A549 (cell line): ENCODE measurements around the gene RNF32. TPM values are rescaled to one million over a fixed set of nuclear protein-coding genes. Genes with fewer than 3 reads are reported as not detected.

ENCODE experiments used
- ATAC-seq, 2 experiments: fragments of 200-7000 bp in 1 of 2; fragments of >200 bp in 1 of 2; cut with Nextera tagmentation in 1 of 2; cut with Tn5 transposase in 1 of 2; 3 replicates each; pipeline versions ENCODE4 v1.8.0 to v1.9.1; 2018 to 2020; ENCODE audit warnings: mild to moderate bottlenecking in 1 of 2, moderate library complexity in 1 of 2
- CTCF ChIA-PET: fragments of 300-600 bp; sonication (Branson Sonifier 250); formaldehyde crosslinking; extraction: SDS; loops from one replicate; lab custom pipeline; 2021; ENCODE audit warnings: antibody characterized with exemption, inconsistent platforms; lab: Yijun Ruan, JAX
- POLR2A ChIA-PET: fragments of 350-600 bp; formaldehyde crosslinking; extraction: SDS; loops from one replicate; lab custom pipeline; 2021; ENCODE audit warnings: antibody characterized with exemption, inconsistent platforms; lab: Yijun Ruan, JAX
- DNase-seq, 2 experiments: peaks; one replicate each; pipeline versions ENCODE4 v3.0.0 to v3.0.0-alpha.2; 2011 to 2016; ENCODE audit warnings: low read depth in 1 of 2, low spot score in 1 of 2
- FAIRE-seq: peaks from 2 replicates; lab custom pipeline; 2011; peaks lifted over from hg19 to GRCh38; lab: Jason Lieb, UNC
- H3K27ac ChIP-seq, 2 experiments: fragments of >200 bp; sonication (Bioruptor Twin); formaldehyde crosslinking; 3 replicates each; pipeline ENCODE4 v1.5.1; 2016 to 2017
- H3K4me1 ChIP-seq: fragments of >200 bp; sonication (Bioruptor Twin); formaldehyde crosslinking; 3 replicates; pipeline ENCODE4 v1.6.1; 2016
- H3K4me2 ChIP-seq: fragments of >200 bp; sonication (Bioruptor Twin); formaldehyde crosslinking; 3 replicates; pipeline ENCODE4 v1.6.1; 2016
- H3K4me3 ChIP-seq: fragments of >200 bp; sonication (Bioruptor Twin); formaldehyde crosslinking; 3 replicates; pipeline ENCODE4 v1.5.1; 2016
- H3K9me3 ChIP-seq: fragments of >200 bp; sonication (Bioruptor Twin); formaldehyde crosslinking; 3 replicates; pipeline ENCODE4 v1.6.1; 2016
- CBX2 ChIP-seq: fragments of 200-600 bp; sonication (generic); IDR thresholded peaks from 2 replicates; pipeline ENCODE4 v1.6.1; 2016; ENCODE audit warnings: low read depth, mild to moderate bottlenecking, borderline replicate concordance
- CBX8 ChIP-seq: fragments of 200-600 bp; sonication (generic); IDR thresholded peaks from 2 replicates; pipeline ENCODE4 v1.6.1; 2016
- CHD4 ChIP-seq: fragments of 200-600 bp; sonication (generic); IDR thresholded peaks from 2 replicates; pipeline ENCODE4 v1.6.1; 2016; ENCODE audit warnings: antibody characterized with exemption, mild to moderate bottlenecking, borderline replicate concordance
- ESRRA ChIP-seq: fragments of 150-350 bp; IDR thresholded peaks from 2 replicates; pipeline ENCODE4 v1.6.1; 2014; ENCODE audit warnings: mild to moderate bottlenecking, low read length, borderline replicate concordance
- FOSL2 ChIP-seq, 2 experiments: fragments of 450-650 bp in 1 of 2; fragments of >200 bp in 1 of 2; sonication (Bioruptor Twin) in 1 of 2; formaldehyde crosslinking; IDR thresholded peaks; 2 replicates each; pipeline versions ENCODE4 v1.5.0 to v1.6.1; 2016 to 2020; ENCODE audit warnings: mild to moderate bottlenecking in 1 of 2, moderate library complexity in 1 of 2
- GATA3 ChIP-seq: IDR thresholded peaks from 2 replicates; pipeline ENCODE4 v1.6.1; 2012; ENCODE audit warnings: borderline replicate concordance
- HDAC2 ChIP-seq: fragments of 200-600 bp; sonication (generic); IDR thresholded peaks from 2 replicates; pipeline ENCODE4 v1.6.1; 2016
- HEYL ChIP-seq: fragments of 250-450 bp; sonication (Bioruptor Pico); IDR thresholded peaks from 2 replicates; pipeline ENCODE4 v1.8.0; 2021; ENCODE audit warnings: mild to moderate bottlenecking, moderate library complexity
- HOXA7 ChIP-seq: fragments of 250-450 bp; sonication (Bioruptor Pico); IDR thresholded peaks from 2 replicates; pipeline ENCODE4 v1.5.0; 2020; ENCODE audit warnings: mild to moderate bottlenecking, moderate library complexity
- HOXB13 ChIP-seq: fragments of 250-450 bp; sonication (Bioruptor Pico); IDR thresholded peaks from 2 replicates; pipeline ENCODE4 v1.5.0; 2020; ENCODE audit warnings: low read depth, mild to moderate bottlenecking, moderate library complexity
- HOXB5 ChIP-seq: fragments of 250-450 bp; sonication (Bioruptor Pico); IDR thresholded peaks from 2 replicates; pipeline ENCODE4 v1.5.0; 2020; ENCODE audit warnings: mild to moderate bottlenecking, moderate library complexity
- JUNB ChIP-seq: fragments of >200 bp; sonication (Bioruptor Twin); formaldehyde crosslinking; IDR thresholded peaks from 2 replicates; pipeline ENCODE4 v1.6.1; 2016
- KDM1A ChIP-seq: fragments of 200-600 bp; sonication (generic); IDR thresholded peaks from 2 replicates; pipeline ENCODE4 v1.6.1; 2016; ENCODE audit warnings: low read depth, mild to moderate bottlenecking
- KDM5A ChIP-seq: fragments of 200-600 bp; sonication (generic); IDR thresholded peaks from 2 replicates; pipeline ENCODE4 v1.6.1; 2016; ENCODE audit warnings: antibody characterized with exemption, mild to moderate bottlenecking
- MYC ChIP-seq: IDR thresholded peaks from 2 replicates; pipeline ENCODE4 v1.6.1; 2012; ENCODE audit warnings: mild to moderate bottlenecking, inconsistent platforms, low read length, improper control_type of control experiment, borderline replicate concordance
- NPAS2 ChIP-seq: fragments of 250-450 bp; sonication (Bioruptor Pico); IDR thresholded peaks from 2 replicates; pipeline ENCODE4 v1.8.0; 2022; ENCODE audit warnings: mild to moderate bottlenecking, moderate library complexity, borderline replicate concordance
- POLR2A ChIP-seq: IDR thresholded peaks from 2 replicates; pipeline ENCODE4 v1.6.1; 2012; ENCODE audit warnings: mild to moderate bottlenecking, low read length
- RAD21 ChIP-seq, 2 experiments: fragments of >200 bp in 1 of 2; sonication (Bioruptor Twin) in 1 of 2; formaldehyde crosslinking in 1 of 2; IDR thresholded peaks in 1 of 2; conservative IDR thresholded peaks in 1 of 2; 2 replicates in 1 of 2; 3 replicates in 1 of 2; pipeline ENCODE4 v1.6.1; 2012 to 2018; ENCODE audit warnings: inconsistent platforms in 1 of 2
- RCOR1 ChIP-seq: fragments of 150-350 bp; IDR thresholded peaks from 2 replicates; pipeline ENCODE4 v1.6.1; 2014; ENCODE audit warnings: antibody characterized with exemption, low read length, low read depth
- SMC3 ChIP-seq: fragments of >200 bp; sonication (Bioruptor Twin); formaldehyde crosslinking; IDR thresholded peaks from 3 replicates; pipeline ENCODE4 v1.6.1; 2018; ENCODE audit warnings: inconsistent platforms
- TFCP2L1 ChIP-seq: fragments of 250-450 bp; sonication (Bioruptor Pico); IDR thresholded peaks from 2 replicates; pipeline ENCODE4 v1.5.0; 2021; ENCODE audit warnings: mild to moderate bottlenecking
- TP53 ChIP-seq: fragments of 250-450 bp; sonication (Bioruptor Pico); IDR thresholded peaks from 2 replicates; pipeline ENCODE4 v1.5.0; 2021; ENCODE audit warnings: mild to moderate bottlenecking, moderate library complexity
- ZC3H11A ChIP-seq: fragments of 450-650 bp; IDR thresholded peaks from 2 replicates; pipeline ENCODE4 v1.6.1; 2014; ENCODE audit warnings: antibody characterized with exemption, mild to moderate bottlenecking
- WGBS: methylation state at CpG from one replicate; pipeline ENCODE4 v1.1.6; 2017; ENCODE audit errors: missing lambda C conversion rate; 5-methylcytosine and 5-hydroxymethylcytosine counted together
- polyA plus RNA-seq, 4 experiments: library from polyadenylated mRNA; depleted of rRNA in 3 of 4; stranded (reverse); fragments of >200 nt; fragmentation: RNase III in 1 of 4; extraction: RNeasy Plus Mini Kit Qiagen cat#74134 plus additional on column Dnase treatment in 1 of 4; gene quantifications; 2 replicates in 3 of 4; 3 replicates in 1 of 4; pipeline ENCODE4 v1.2.3, GENCODE V29; 2011 to 2017
- TF ChIP-seq, protein P1 (sequence below): IDR thresholded peaks from 2 replicates; pipeline ENCODE4 v1.6.1; 2012; ENCODE audit warnings: low read depth, borderline replicate concordance
- TF ChIP-seq, protein P2 (sequence below): fragments of 250-450 bp; sonication (Bioruptor Pico); IDR thresholded peaks from 2 replicates; pipeline ENCODE4 v1.5.0; 2020; ENCODE audit warnings: low read depth, mild to moderate bottlenecking, moderate library complexity
- TF ChIP-seq, protein P3 (sequence below): fragments of 150-350 bp; IDR thresholded peaks from 2 replicates; pipeline ENCODE4 v1.6.1; 2014; ENCODE audit warnings: low read depth, mild to moderate bottlenecking, low read length
- TF ChIP-seq, protein P4 (sequence below): IDR thresholded peaks from 2 replicates; pipeline ENCODE4 v1.6.1; 2012
- TF ChIP-seq, protein P5 (sequence below): fragments of >200 bp; sonication (Bioruptor Twin); formaldehyde crosslinking; IDR thresholded peaks from 3 replicates; pipeline ENCODE4 v1.6.1; 2016
- TF ChIP-seq, protein P6 (sequence below): IDR thresholded peaks from 2 replicates; pipeline ENCODE4 v1.6.1; 2012

RNF32 gene
- polyA plus RNA-seq, 2 of the 4 experiments (the other 2 are of a cell fraction): 1.8 to 2.8 TPM

DNA sequence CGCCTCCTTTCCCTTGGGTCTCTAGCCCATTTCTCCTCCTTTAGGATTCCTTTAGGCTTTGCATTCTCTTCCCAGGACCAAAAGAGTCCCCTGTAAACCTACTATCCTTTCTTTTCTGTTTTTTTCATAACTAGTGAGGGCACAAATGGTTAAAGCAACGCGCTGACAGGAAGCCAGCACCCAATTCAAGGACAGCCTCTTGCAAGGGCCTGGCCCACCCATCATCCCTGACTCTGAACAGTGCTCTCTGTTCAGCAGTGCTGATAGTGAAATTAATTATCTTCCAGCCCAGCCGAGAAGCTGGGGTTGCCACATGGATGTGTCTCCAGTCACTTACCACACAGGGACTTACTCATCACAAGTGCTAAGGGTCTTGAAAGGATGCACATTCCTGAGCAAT lies 38.3 kb upstream of the RNF32 start:
- ChIA-PET POLR2A (no interaction called here), CTCF (no interaction called here)
- Histone ChIP-seq H3K4me1 (no peaks in the 10 kb centered on the region), H3K27ac (no peak overlapping the region), H3K4me3 (no peak overlapping the region), H3K4me2 (no peak overlapping the region), H3K9me3 (no peaks in the 10 kb centered on the region)
- 78% methylated on average over 4 of the region's 4 CpGs for WGBS
- FAIRE-seq: no peak
- no peak for ATAC-seq
- DNase-seq: no peak
- TF ChIP-seq RCOR1: no peak
- TF ChIP-seq HEYL (CRISPR knock-in tag): no peak
- TF ChIP-seq, protein P1, sequence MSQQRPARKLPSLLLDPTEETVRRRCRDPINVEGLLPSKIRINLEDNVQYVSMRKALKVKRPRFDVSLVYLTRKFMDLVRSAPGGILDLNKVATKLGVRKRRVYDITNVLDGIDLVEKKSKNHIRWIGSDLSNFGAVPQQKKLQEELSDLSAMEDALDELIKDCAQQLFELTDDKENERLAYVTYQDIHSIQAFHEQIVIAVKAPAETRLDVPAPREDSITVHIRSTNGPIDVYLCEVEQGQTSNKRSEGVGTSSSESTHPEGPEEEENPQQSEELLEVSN: no peak
- TF ChIP-seq TP53 (CRISPR knock-in tag): no peak

DNA sequence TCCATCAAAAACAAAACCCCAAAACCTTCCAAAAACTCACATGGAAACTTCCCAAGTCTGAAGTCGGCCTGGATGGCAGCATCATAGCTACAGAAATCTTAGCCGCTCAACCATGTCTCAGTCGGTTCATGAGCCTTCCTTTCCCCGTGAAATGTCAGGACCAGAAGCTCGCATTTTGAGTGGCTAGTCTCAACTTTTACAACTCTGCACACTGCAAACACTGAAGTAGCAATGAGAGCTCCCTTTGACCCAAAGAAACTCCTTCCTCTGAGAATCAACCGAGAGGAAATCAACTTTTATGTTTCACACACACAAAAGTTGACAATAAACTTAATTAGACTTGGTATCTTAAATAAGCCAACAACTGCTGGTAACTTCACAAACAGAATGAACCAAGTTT lies 37.6 kb upstream of the RNF32 start:
- no peaks in the 10 kb centered on the region for H3K9me3 ChIP-seq
- FAIRE-seq (no peak), ATAC-seq (no peak), DNase-seq (no peak)
- no peak overlapping the region for H3K4me3 ChIP-seq
- no peak overlapping the region for H3K4me2 ChIP-seq
- CTCF ChIA-PET: interaction anchor here (1.4 kb wide), 1 partner anchor 11 kb away, joined by 3 read pairs; no protein-coding TSS in a partner anchor
- no peak overlapping the region for H3K27ac ChIP-seq
- TF ChIP-seq, protein P2, sequence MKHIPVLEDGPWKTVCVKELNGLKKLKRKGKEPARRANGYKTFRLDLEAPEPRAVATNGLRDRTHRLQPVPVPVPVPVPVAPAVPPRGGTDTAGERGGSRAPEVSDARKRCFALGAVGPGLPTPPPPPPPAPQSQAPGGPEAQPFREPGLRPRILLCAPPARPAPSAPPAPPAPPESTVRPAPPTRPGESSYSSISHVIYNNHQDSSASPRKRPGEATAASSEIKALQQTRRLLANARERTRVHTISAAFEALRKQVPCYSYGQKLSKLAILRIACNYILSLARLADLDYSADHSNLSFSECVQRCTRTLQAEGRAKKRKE (CRISPR knock-in tag): no peak
- TF ChIP-seq KDM1A (no peak), ESRRA (no peak), RAD21 (conservative IDR thresholded peaks at IDR 0.05 in 1 of 2, IDR thresholded peaks at IDR 0.05 in 1 of 2) (no peak), CBX8 (no peak), TFCP2L1 (no peak), GATA3 (no peak), CBX2 (no peak), HOXB5 (CRISPR knock-in tag) (no peak), MYC (no peak), KDM5A (no peak), FOSL2 (IDR thresholded peaks at IDR 0.05) (no peak), FOSL2 (CRISPR knock-in tag; IDR thresholded peaks at IDR 0.05) (no peak)
- TF ChIP-seq, protein P3, sequence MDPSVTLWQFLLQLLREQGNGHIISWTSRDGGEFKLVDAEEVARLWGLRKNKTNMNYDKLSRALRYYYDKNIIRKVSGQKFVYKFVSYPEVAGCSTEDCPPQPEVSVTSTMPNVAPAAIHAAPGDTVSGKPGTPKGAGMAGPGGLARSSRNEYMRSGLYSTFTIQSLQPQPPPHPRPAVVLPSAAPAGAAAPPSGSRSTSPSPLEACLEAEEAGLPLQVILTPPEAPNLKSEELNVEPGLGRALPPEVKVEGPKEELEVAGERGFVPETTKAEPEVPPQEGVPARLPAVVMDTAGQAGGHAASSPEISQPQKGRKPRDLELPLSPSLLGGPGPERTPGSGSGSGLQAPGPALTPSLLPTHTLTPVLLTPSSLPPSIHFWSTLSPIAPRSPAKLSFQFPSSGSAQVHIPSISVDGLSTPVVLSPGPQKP: no peak
- TF ChIP-seq, protein P4, sequence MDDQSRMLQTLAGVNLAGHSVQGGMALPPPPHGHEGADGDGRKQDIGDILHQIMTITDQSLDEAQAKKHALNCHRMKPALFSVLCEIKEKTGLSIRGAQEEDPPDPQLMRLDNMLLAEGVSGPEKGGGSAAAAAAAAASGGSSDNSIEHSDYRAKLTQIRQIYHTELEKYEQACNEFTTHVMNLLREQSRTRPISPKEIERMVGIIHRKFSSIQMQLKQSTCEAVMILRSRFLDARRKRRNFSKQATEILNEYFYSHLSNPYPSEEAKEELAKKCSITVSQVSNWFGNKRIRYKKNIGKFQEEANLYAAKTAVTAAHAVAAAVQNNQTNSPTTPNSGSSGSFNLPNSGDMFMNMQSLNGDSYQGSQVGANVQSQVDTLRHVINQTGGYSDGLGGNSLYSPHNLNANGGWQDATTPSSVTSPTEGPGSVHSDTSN: no peak
- TF ChIP-seq, protein P5, sequence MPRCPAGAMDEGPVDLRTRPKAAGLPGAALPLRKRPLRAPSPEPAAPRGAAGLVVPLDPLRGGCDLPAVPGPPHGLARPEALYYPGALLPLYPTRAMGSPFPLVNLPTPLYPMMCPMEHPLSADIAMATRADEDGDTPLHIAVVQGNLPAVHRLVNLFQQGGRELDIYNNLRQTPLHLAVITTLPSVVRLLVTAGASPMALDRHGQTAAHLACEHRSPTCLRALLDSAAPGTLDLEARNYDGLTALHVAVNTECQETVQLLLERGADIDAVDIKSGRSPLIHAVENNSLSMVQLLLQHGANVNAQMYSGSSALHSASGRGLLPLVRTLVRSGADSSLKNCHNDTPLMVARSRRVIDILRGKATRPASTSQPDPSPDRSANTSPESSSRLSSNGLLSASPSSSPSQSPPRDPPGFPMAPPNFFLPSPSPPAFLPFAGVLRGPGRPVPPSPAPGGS: no peak
- H3K4me1 ChIP-seq: no peaks in the 10 kb centered on the region
- WGBS: 62% methylated on average over 6 of the region's 6 CpGs
- POLR2A ChIA-PET: no interaction called here

DNA sequence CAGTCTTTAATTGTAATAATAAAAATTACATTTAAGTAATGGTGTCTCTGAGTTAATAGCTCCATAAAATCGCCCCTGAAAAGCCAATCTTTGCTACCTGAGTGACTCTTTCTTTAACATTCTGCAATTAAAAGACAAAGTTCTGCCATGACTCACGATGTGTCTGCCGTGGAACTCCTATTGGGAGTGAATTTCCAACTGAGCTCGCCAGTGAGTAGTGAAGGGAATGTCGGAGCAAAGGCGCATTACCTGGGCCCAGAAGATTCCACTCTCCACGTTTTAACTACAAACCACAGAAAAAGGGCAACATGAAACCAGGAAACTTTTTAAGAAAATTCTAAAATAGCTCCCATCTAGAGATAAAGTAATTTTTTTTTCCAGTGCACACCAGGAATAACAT lies 36.9 kb upstream of the RNF32 start:
- no peak overlapping the region for H3K27ac ChIP-seq
- H3K4me1 ChIP-seq: no peaks in the 10 kb centered on the region
- H3K4me2 ChIP-seq: no peak overlapping the region
- ATAC-seq (no peak), DNase-seq (no peak), FAIRE-seq (no peak)
- no peaks in the 10 kb centered on the region for H3K9me3 ChIP-seq
- 61% methylated on average over 7 of the region's 7 CpGs for WGBS
- CTCF ChIA-PET: interaction anchor here (1.4 kb wide), 1 partner anchor 12 kb away, joined by 3 read pairs; no protein-coding TSS in a partner anchor
- no peak overlapping the region for H3K4me3 ChIP-seq
- POLR2A ChIA-PET: no interaction called here
- TF ChIP-seq HOXA7 (CRISPR knock-in tag) (no peak), CBX2 (no peak), GATA3 (no peak), HOXB13 (CRISPR knock-in tag) (no peak), SMC3 (no peak), TFCP2L1 (no peak), CHD4 (no peak), ZC3H11A (no peak), POLR2A (no peak), JUNB (no peak), HDAC2 (no peak), NPAS2 (CRISPR knock-in tag) (no peak)
- TF ChIP-seq, protein P4: no peak
- TF ChIP-seq, protein P6, sequence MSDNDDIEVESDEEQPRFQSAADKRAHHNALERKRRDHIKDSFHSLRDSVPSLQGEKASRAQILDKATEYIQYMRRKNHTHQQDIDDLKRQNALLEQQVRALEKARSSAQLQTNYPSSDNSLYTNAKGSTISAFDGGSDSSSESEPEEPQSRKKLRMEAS: no peak
- TF ChIP-seq, protein P1: no peak
